Measurements from ENCODE around the gene PES1. TPM values are rescaled to one million over a fixed set of nuclear protein-coding genes. Genes with fewer than 3 reads are reported as not detected.

PES1 gene
- total RNA-seq, 1 experiment from 2014 or later: 167 TPM

GRCh38 chr22:30572210-30572609, 19.5 kb downstream of the PES1 start:
- intact Hi-C loops (cut with micrococcal nuclease): no loop called here
- CTCF ChIA-PET: no interaction called here

More at GRCh38 chr22:30572210-30572609, 19.5 kb downstream of the PES1 start:
- Histone ChIP-seq H3K36me3 (ENCODE audit: control insufficient read depth in 1 of 2, insufficient read depth in 2 of 2, low read length in 2 of 2) (peaks cover 14 to 19% of the 10 kb centered on the region in 2 experiments; a peak in 3 of 4 replicates), H3K9me2 (ENCODE audit: insufficient read depth) (no peaks in the 10 kb centered on the region), H3K79me2 (ENCODE audit: insufficient read depth, low read length) (no peaks in the 10 kb centered on the region), H3K4me1 (ENCODE audit: control insufficient read depth in 1 of 2, insufficient read depth in 2 of 2, low read length in 2 of 2) (peaks cover 6 to 22% of the 10 kb centered on the region in 2 experiments; a peak in 3 of 4 replicates), H3K4me2 (ENCODE audit: low read length) (no peak overlapping the region), H3K9me3 (ENCODE audit: control insufficient read depth in 1 of 2, insufficient read depth in 1 of 2, low read depth in 1 of 2, low read length in 2 of 2) (no peaks in the 10 kb centered on the region), H4K20me1 (ENCODE audit: insufficient read depth) (no peaks in the 10 kb centered on the region), H2AFZ (ENCODE audit: low read depth, low read length, poor library complexity, severe bottlenecking) (no peak overlapping the region), H3K27ac (ENCODE audit: low read depth, low read length) (no peak overlapping the region), H3K4me3 (replicated peaks in 1 of 2; ENCODE audit: low read depth in 1 of 2, low read length in 2 of 2) (no peak overlapping the region), H3K27me3 (ENCODE audit: insufficient read depth, low read length) (no peaks in the 10 kb centered on the region), H3K9ac (ENCODE audit: low read length) (no peak overlapping the region)
- POLR2A ChIA-PET: no interaction called here
- ATAC-seq (no peak), DNase-seq (ENCODE audit: low read depth, low spot score) (no peak)
- RAD21 ChIA-PET (ENCODE audit: low non-redundant PET in 1 of 2, low total read pairs in 2 of 2, uncharacterized antibody in 2 of 2, unreplicated experiment in 2 of 2): no interaction called here
- BruUV-seq (replicated peaks): TSS peak; percentile 9
- TF ChIP-seq POLR2A (IDR thresholded peaks at IDR 0.05; ENCODE audit: borderline replicate concordance, extremely low read depth, insufficient read depth, insufficient read length): no peak
- no peak for TF ChIP-seq SIN3A (IDR thresholded peaks at IDR 0.05; ENCODE audit: low read depth)
- no peak for TF ChIP-seq EZH2 (IDR thresholded peaks at IDR 0.05)
- TF ChIP-seq MAX (IDR thresholded peaks at IDR 0.05): no peak
- no peak for TF ChIP-seq ZFX (IDR thresholded peaks at IDR 0.05)
- TF ChIP-seq YY1 (IDR thresholded peaks at IDR 0.05; ENCODE audit: extremely low read depth, insufficient replicate concordance, low read depth, low read length): no peak
- no peak for TF ChIP-seq SP1 (IDR thresholded peaks at IDR 0.05; ENCODE audit: low read depth)
- TF ChIP-seq CTCF (IDR thresholded peaks at IDR 0.05 in 2 of 3, conservative IDR thresholded peaks at IDR 0.05 in 1 of 3; ENCODE audit: borderline replicate concordance in 1 of 3, insufficient read depth in 1 of 3, low read depth in 2 of 3, low read length in 2 of 3): no peak
- no peak for TF ChIP-seq EZH2phosphoT487 (IDR thresholded peaks at IDR 0.05; ENCODE audit: borderline replicate concordance)
- no peak for TF ChIP-seq ELF1 (IDR thresholded peaks at IDR 0.05; ENCODE audit: borderline replicate concordance, low read depth)
- TF ChIP-seq TCF7L2 (IDR thresholded peaks at IDR 0.05; ENCODE audit: borderline replicate concordance, extremely low read depth, insufficient read depth, insufficient read length): no peak

All from HCT116 (cell line).